K562 (cell line): ENCODE measurements around the gene CNTN2. TPM values are rescaled to one million over a fixed set of nuclear protein-coding genes. Genes with fewer than 3 reads are reported as not detected.

ENCODE experiments used
- CTCFL ChIP-seq: IDR thresholded peaks from 2 replicates; pipeline ENCODE4 v1.6.1; 2011; ENCODE audit warnings: borderline replicate concordance, low read depth, mild to moderate bottlenecking, moderate library complexity, low read length; ENCODE audit not compliant: insufficient read depth, poor library complexity, severe bottlenecking
- MGA ChIP-seq: fragments of 450-650 bp; IDR thresholded peaks from 2 replicates; pipeline ENCODE4 v1.6.1; 2016; ENCODE audit warnings: mild to moderate bottlenecking, moderate library complexity
- MYBL2 ChIP-seq, 2 experiments: fragments of 450-650 bp in 1 of 2; sonication (generic) in 1 of 2; formaldehyde crosslinking in 1 of 2; IDR thresholded peaks; 2 replicates each; pipeline versions ENCODE4 v1.6.1 to v1.8.1; 2017 to 2022; ENCODE audit warnings: borderline replicate concordance in 1 of 2, inconsistent platforms in 1 of 2, low read depth in 1 of 2, mild to moderate bottlenecking in 1 of 2, missing genetic modification reagents in 1 of 2, moderate library complexity in 1 of 2
- ZNF780A ChIP-seq: fragments of 250-450 bp; sonication (Bioruptor Pico); IDR thresholded peaks from 2 replicates; pipeline ENCODE4 v1.5.0; 2021; ENCODE audit warnings: mild to moderate bottlenecking
- polyA plus RNA-seq, 8 experiments: library from polyadenylated mRNA; depleted of rRNA in 4 of 8; stranded (reverse) in 5 of 8; unstranded in 3 of 8; fragments of >200 nt; fragmentation: Nextera tagmentation in 2 of 8; fragmentation: Illumina TruSeq in 1 of 8; extraction: Ambion mirVana in 2 of 8; extraction: Trizol in 1 of 8; gene quantifications; 2 replicates each; pipeline versions ENCODE4 v1.2.1 to v1.2.3, GENCODE V29; 2011 to 2014; ENCODE audit warnings: inconsistent platforms in 1 of 8, missing spikeins in 1 of 8
- total RNA-seq, 7 experiments: library from RNA; depleted of rRNA in 6 of 7; stranded (reverse); fragments of >200 nt in 6 of 7; fragmentation: Illumina TruSeq in 2 of 7; extraction: Trizol in 2 of 7; gene quantifications; 2 replicates each; pipeline versions ENCODE4 v1.2.1 to v1.2.3, GENCODE V29; 2011 to 2021; ENCODE audit warnings: low replicate concordance in 1 of 7
- TF ChIP-seq, protein P1 (sequence below): fragments of 450-650 bp; IDR thresholded peaks from 2 replicates; pipeline ENCODE4 v1.6.1; 2017; ENCODE audit warnings: antibody characterized with exemption, mild to moderate bottlenecking
- TF ChIP-seq, protein P2 (sequence below): sonication (generic); formaldehyde crosslinking; IDR thresholded peaks from 2 replicates; pipeline ENCODE4 v1.8.0; 2022; ENCODE audit warnings: mild to moderate bottlenecking, missing genetic modification reagents, borderline replicate concordance

CNTN2 gene
- total and polyA plus RNA-seq, 9 of the 15 experiments (the other 6 are each of a cell fraction or from before 2014, with no cell fraction given), result not detected

DNA sequence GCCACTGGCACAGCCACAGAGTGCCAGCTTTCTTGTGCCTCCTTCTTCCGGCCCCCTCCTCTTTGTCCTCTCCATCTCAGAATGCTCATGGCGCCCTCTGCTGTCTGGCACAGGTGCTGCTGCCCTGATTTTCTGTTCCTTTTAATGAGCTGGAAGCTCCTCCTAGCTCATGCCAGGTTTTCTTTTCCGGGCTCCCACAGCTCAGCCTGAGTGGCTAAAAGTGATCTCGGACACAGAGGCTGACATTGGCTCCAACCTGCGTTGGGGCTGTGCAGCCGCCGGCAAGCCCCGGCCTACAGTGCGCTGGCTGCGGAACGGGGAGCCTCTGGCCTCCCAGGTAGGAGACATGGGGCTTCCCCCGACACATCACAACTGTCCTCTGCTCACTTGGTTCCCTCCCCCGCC is 18.7 kb downstream of the CNTN2 start (continued):
- TF ChIP-seq MGA (no peak), CTCFL (peak; percentile 72), MYBL2 (IDR thresholded peaks at IDR 0.05; ENCODE audit: low read depth) (no peak), MYBL2 (CRISPR knock-in tag; IDR thresholded peaks at IDR 0.05; ENCODE audit: borderline replicate concordance) (no peak), ZNF780A (no peak)
- TF ChIP-seq, protein P1, sequence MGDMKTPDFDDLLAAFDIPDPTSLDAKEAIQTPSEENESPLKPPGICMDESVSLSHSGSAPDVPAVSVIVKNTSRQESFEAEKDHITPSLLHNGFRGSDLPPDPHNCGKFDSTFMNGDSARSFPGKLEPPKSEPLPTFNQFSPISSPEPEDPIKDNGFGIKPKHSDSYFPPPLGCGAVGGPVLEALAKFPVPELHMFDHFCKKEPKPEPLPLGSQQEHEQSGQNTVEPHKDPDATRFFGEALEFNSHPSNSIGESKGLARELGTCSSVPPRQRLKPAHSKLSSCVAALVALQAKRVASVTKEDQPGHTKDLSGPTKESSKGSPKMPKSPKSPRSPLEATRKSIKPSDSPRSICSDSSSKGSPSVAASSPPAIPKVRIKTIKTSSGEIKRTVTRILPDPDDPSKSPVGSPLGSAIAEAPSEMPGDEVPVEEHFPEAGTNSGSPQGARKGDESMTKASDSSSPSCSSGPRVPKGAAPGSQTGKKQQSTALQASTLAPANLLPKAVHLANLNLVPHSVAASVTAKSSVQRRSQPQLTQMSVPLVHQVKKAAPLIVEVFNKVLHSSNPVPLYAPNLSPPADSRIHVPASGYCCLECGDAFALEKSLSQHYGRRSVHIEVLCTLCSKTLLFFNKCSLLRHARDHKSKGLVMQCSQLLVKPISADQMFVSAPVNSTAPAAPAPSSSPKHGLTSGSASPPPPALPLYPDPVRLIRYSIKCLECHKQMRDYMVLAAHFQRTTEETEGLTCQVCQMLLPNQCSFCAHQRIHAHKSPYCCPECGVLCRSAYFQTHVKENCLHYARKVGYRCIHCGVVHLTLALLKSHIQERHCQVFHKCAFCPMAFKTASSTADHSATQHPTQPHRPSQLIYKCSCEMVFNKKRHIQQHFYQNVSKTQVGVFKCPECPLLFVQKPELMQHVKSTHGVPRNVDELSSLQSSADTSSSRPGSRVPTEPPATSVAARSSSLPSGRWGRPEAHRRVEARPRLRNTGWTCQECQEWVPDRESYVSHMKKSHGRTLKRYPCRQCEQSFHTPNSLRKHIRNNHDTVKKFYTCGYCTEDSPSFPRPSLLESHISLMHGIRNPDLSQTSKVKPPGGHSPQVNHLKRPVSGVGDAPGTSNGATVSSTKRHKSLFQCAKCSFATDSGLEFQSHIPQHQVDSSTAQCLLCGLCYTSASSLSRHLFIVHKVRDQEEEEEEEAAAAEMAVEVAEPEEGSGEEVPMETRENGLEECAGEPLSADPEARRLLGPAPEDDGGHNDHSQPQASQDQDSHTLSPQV, result no peak
- TF ChIP-seq, protein P2, sequence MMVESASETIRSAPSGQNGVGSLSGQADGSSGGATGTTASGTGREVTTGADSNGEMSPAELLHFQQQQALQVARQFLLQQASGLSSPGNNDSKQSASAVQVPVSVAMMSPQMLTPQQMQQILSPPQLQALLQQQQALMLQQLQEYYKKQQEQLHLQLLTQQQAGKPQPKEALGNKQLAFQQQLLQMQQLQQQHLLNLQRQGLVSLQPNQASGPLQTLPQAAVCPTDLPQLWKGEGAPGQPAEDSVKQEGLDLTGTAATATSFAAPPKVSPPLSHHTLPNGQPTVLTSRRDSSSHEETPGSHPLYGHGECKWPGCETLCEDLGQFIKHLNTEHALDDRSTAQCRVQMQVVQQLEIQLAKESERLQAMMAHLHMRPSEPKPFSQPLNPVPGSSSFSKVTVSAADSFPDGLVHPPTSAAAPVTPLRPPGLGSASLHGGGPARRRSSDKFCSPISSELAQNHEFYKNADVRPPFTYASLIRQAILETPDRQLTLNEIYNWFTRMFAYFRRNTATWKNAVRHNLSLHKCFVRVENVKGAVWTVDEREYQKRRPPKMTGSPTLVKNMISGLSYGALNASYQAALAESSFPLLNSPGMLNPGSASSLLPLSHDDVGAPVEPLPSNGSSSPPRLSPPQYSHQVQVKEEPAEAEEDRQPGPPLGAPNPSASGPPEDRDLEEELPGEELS (CRISPR knock-in tag), result no peak
